GM18517 (cell line): Measurements from ENCODE around the gene APOL6.

Experiments
- ATAC-seq: cut with Tn5 transposase; IDR thresholded peaks from one replicate; pipeline ENCODE4 v1.9.1; 2021; ENCODE audit warnings: mild to moderate bottlenecking, moderate library complexity; ENCODE audit not compliant: unreplicated experiment

Gene APOL6, protein sequence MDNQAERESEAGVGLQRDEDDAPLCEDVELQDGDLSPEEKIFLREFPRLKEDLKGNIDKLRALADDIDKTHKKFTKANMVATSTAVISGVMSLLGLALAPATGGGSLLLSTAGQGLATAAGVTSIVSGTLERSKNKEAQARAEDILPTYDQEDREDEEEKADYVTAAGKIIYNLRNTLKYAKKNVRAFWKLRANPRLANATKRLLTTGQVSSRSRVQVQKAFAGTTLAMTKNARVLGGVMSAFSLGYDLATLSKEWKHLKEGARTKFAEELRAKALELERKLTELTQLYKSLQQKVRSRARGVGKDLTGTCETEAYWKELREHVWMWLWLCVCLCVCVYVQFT

GRCh38 chr22:35648066-35649025, at the start of gene APOL6:
Gene APOL6, plus strand, starts transcription at chr22:35648446. Its CDS starts 7,980 bp downstream, at chr22:35656426.
- ATAC-seq, result peak; percentile 56

DNA sequence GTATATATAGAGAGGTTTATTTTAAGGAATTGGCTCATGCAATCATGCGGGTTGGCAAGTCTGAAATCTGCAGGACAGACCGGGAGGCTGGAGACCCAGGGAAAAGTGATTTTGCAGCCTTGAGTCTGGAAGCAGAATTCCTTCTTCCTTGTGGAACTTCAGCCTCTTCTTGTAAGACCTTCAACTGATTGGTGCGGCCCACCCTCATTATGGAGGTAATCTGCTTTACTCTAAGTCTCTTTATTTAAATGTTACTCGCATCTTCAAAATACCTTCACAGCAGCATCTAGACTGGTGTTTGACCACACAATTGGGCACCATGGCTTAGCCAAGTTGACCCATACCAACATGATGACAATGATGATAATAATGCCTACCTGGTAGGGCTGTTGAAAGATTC, 48.9 kb upstream of the APOL6 start:
- ATAC-seq, result no peak

DNA sequence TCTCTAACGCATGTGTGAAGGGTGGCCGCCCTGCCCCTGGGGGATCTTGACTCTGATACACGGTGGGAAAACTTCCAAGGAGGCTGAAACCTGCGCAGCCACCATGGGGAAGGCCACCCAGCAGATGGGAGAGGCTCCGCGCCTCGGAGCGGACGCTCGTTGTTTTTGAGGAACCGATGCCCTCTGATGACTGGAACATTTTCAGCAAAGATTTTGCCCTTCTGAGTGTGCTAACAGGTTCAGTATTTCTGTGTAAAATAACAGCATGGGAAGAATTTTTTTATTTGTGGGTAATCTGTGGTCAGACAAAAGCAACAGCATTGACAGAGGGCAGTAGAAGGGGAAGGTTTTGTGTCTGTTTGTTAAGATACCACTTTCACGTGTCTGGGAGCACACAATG, 47.8 kb upstream of the APOL6 start:
- no peak for ATAC-seq

DNA sequence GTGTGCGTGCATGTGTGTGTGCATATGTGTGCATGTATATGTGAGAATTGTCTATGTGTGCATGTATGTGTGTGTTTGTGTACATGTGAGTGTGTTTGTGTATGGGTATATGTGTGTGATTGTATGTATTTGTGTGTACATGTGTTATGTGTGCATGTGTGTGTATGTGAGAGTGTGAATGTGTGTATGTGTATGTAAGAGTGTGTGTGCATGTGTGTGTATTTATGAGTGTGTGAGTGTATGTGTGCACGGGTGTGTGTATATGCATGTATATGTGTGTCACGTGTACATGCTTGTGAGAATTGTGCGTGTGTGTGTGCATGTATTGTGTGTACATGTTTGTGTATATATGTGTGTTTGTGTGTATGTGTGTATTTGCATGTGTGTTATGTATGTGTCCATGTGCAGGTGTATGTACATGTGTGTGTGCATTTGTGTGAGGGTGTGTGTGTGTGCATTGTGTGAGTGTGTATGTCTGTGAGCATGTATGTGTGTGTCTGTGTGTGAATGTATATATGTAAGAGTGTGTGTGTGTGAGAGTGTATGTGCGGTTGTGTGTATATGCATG, 47.1 kb upstream of the APOL6 start:
- ATAC-seq, result no peak

GRCh38 chr22:35601743-35602615, 46.3 kb upstream of the APOL6 start:
- no peak for ATAC-seq

DNA sequence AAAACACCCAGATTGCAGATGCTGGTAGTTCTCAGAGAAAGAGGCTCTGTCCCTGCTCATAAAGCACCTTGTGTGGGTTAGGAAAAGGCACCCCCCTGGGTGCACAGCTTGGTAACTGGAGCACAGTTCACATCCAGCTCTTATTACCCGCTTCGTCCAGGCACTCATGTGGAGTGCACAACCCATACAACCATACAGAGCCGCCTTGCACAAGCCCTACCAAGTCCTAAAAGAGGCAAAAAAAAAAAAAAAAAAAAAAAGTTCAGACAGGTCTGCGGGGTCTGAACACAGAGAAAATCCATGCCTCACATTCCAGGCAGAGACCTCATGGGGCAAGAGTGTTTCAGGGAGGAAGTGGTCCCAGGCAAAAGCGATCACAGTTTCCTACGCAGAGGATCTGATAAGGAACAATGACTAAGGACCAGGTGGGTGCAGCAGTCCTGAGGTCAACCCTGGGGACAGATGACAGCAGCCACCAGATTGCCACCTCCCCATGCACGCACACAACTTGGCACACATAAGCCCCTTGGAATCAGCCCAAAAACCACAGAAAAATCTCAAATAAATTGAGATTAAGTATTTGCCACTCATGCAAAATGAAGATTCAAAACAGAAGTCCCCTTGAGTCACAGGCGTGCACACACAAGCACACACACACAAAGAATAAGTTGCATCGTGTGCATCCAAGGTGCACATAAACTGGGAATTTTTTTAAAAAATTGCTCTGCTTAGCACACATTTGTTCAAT, 43.5 kb upstream of the APOL6 start:
- no peak for ATAC-seq

- no peak for ATAC-seq
These were observed 42.9 kb upstream of the APOL6 start for GRCh38 chr22:35605369-35605680.

GRCh38 chr22:35605851-35606481, 42.3 kb upstream of the APOL6 start:
- no peak for ATAC-seq

- no peak for ATAC-seq
These were observed 41.3 kb upstream of the APOL6 start for GRCh38 chr22:35606916-35607315.

- ATAC-seq, result no peak
These were observed 40.2 kb upstream of the APOL6 start for GRCh38 chr22:35608088-35608487.

DNA sequence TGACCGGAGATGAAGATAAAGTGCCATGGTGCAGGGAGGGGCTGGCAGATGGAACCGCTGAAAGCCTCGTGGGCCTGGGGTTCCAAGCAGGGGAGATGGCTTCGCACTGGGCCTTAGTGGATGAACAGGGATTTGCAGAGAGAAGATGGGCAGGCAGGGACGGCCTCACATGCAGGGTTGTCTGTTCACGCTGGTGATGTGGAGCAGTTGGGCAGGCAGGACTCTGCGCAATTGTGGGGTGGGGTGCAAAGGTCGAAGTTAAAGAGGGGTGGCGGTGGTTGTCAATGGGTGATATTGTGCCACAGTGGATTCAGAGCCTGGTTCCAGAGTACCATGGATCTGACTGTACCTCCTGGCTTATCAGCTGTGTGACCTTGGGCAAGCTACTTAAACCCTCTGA, 39.0 kb upstream of the APOL6 start:
- ATAC-seq, result no peak

DNA sequence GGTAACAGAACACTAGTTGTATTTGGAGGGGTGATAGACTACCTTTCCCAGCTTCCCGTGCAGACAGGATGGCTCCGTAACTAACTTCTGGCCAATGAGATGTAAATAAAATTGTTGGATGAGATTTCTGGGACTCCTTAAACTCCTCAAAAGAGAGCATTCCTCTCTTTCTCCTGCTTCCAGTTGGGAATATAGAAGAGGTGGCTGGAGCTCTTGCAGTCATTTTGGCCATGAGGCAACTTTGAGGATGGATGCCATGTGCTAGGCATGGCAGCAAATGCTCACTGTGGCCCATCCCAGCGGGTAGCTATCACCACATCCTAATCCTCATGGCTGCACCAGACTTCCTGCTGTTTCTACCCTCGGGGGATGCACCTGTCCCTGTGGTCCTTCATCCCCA, 38.5 kb upstream of the APOL6 start:
- ATAC-seq, result no peak

GRCh38 chr22:35610741-35611140, 37.5 kb upstream of the APOL6 start:
- no peak for ATAC-seq

GRCh38 chr22:35611200-35611890, 36.9 kb upstream of the APOL6 start:
- ATAC-seq, result no peak

DNA sequence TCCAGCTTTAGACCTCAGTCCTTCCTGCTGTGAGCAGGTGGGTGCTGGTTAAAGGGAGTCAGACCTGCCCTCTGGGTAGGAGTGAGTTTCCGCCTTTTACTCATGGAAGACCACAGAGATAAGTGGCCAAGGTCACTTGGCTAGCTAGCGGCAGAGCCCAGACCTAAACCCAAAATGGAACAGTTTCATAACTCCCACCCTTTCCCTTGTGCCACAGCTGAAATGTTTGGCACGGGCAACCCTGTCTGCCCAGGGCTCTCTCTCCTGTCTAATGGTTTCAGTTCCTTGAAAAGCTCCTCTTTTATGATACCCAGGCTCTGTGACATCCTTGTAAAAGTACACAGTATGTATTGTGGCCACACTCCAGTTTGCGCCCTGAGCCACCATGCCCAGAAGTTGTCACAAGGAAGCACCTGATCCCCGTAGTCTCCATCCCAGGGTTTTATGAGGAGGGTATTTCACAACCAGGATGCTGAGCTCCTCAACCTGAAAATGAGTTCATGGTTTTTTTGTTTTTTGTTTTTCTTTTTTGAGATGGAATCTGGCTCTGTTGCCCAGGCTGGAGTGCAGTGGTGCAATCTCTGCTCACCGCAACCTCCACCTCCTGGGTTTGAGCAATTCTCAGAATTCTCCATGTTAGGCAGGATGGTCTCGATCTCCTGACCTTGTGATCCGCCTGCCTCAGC, 36.2 kb upstream of the APOL6 start:
- ATAC-seq, result no peak

GRCh38 chr22:35612903-35613302, 35.3 kb upstream of the APOL6 start:
- ATAC-seq, result no peak

DNA sequence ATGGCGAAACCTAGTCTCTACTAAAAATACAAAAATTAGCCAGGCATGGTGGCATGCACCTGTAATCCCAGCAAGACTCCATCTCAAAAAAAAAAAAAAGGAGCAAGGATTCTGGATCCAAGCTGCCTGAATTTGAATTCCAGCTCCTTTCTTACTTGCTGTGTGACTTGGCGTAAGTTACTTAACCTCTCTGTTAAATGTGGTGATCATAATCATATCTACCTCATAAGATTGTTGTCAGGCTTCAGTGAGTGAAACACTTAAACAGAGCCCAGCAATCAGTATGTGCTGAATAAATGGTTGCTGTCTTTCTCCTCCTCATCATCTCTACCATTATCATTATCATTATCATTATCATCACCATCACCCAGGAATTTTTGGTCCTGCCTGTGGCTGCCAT, 33.8 kb upstream of the APOL6 start:
- no peak for ATAC-seq

GRCh38 chr22:35615156-35615555, 33.1 kb upstream of the APOL6 start:
- no peak for ATAC-seq

DNA sequence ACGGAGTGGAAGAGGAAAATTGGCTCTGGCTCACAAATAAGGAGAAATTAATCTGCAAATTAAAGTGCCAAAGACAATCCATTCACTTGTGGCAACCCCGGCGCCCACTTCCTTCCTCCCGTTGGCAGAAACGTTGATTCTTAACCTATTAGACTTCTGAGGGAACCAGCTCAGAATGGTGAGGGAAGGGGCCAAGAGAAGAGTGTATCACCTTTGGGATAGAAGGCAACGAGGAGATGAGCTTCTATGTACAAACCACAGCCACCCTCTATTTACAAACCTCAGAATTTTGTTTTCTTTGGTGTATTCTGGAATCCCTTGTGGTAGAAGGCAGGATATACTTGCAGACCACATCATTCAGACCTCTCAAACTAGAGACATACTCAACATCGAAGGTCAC, 32.2 kb upstream of the APOL6 start:
- no peak for ATAC-seq
